Subcutaneous abdominal adipose tissue (tissue), 5 donors: ENCODE results near the gene BCO1.

Experiments
- H3K27ac ChIP-seq: one replicate; pipeline ENCODE4 v1.7.0; 2013; ENCODE audit warnings: low read depth, mild to moderate bottlenecking, inconsistent platforms, low read length, moderate library complexity
- H3K27me3 ChIP-seq, 5 donors: one replicate each; pipeline ENCODE4 v1.7.0; 2013; ENCODE audit warnings: low read length in 5 of 5, inconsistent platforms in 1 of 5; ENCODE audit not compliant: control insufficient read depth in 5 of 5, insufficient read depth in 4 of 5
- H3K36me3 ChIP-seq, 5 donors: one replicate each; pipeline ENCODE4 v1.7.0; 2013; ENCODE audit warnings: low read length in 5 of 5; ENCODE audit not compliant: control insufficient read depth in 5 of 5, insufficient read depth in 5 of 5
- H3K4me1 ChIP-seq, 5 donors: one replicate each; pipeline ENCODE4 v1.7.0; 2013; ENCODE audit warnings: low read length in 5 of 5, mild to moderate bottlenecking in 3 of 5, moderate library complexity in 1 of 5; ENCODE audit not compliant: control insufficient read depth in 5 of 5, insufficient read depth in 5 of 5
- H3K4me3 ChIP-seq, 5 donors: one replicate each; pipeline ENCODE4 v1.7.0; 2013; ENCODE audit warnings: low read length in 5 of 5, low read depth in 1 of 5
- H3K9ac ChIP-seq, 5 donors: one replicate each; pipeline ENCODE4 v1.7.0; 2013; ENCODE audit warnings: low read length in 5 of 5, mild to moderate bottlenecking in 4 of 5, moderate library complexity in 3 of 5
- H3K9me3 ChIP-seq, 5 donors: one replicate each; pipeline ENCODE4 v1.7.0; 2013; ENCODE audit warnings: low read length in 5 of 5; ENCODE audit not compliant: control insufficient read depth in 5 of 5
- donor health status: healthy.
- donor health status: healthy.
- donor health status: healthy.
- donor health status: healthy.
- donor health status: healthy.

BCO1 gene

DNA sequence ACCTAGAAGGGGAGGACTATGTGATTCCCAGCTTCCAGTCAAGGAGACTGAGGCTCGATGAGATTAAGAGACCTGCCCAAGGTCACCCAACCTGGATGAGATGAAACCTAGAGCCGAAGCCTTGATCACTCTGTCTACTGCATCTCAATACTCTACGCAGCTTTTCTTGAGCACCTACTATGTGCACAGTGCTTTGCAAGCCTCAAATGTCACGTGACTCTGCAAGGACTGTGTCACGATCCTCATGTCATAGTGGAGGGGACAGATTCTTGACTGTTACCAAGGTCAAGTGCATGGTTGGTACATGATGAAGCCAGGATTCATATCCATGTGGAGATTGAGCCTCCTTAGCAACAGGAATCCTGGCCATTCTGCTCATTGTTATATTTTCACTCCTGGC is 14.7 kb downstream of the BCO1 start:
- Histone ChIP-seq H3K9me3 (no peaks in the 10 kb centered on the region), H3K4me3 (no peak overlapping the region), H3K27me3 (no peaks in the 10 kb centered on the region), H3K27ac (no peak overlapping the region), H3K9ac (no peak overlapping the region), H3K4me1 (no peaks in the 10 kb centered on the region), H3K36me3 (no peaks in the 10 kb centered on the region)

GRCh38 chr16:81254922-81255526 is 16.5 kb downstream of the BCO1 start:
- Histone ChIP-seq H3K27me3 (no peaks in the 10 kb centered on the region), H3K4me3 (no peak overlapping the region), H3K9me3 (no peaks in the 10 kb centered on the region), H3K27ac (no peak overlapping the region), H3K9ac (no peak overlapping the region), H3K36me3 (no peaks in the 10 kb centered on the region), H3K4me1 (no peaks in the 10 kb centered on the region)

GRCh38 chr16:81259916-81260315 is 21.4 kb downstream of the BCO1 start:
- H3K9me3 ChIP-seq = no peaks in the 10 kb centered on the region
- H3K27me3 ChIP-seq = no peaks in the 10 kb centered on the region
- no peak overlapping the region for H3K4me3 ChIP-seq
- peaks cover 0 to 11% (median 9%) of the 10 kb centered on the region in 5 donors for H3K4me1 ChIP-seq
- H3K27ac ChIP-seq = no peak overlapping the region
- no peaks in the 10 kb centered on the region for H3K36me3 ChIP-seq
- H3K9ac ChIP-seq = no peak overlapping the region

DNA sequence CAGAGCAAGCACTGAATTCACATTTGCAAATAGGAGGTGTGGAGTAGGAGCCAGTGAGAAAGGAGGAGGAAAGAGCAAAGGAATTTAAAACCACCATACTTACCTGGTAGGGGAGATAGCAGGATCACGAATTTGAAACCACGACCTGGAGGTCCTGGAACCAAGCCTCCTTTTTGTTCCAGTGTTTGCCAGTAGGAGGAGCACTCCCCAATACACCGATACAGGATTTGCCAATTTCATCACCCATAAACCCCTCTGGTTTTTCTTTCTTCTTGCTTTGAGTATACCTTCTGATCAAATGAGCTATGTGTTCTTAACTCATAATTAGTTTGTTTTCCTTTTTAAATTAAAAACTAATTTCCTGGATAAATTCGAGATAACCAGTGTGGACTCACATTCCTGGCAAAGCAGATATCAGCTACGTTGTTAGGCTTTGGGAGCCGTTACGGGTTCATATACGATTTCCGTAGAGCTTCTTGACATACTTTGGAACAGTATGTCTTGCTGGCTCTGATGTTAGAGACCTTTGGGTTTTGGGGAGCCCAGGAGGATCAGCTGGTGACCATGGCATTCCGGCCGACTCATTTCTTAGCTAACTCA is 22.7 kb downstream of the BCO1 start:
- no peak overlapping the region for H3K27ac ChIP-seq
- no peaks in the 10 kb centered on the region for H3K9me3 ChIP-seq
- no peaks in the 10 kb centered on the region for H3K36me3 ChIP-seq
- no peak overlapping the region for H3K4me3 ChIP-seq
- H3K27me3 ChIP-seq = no peaks in the 10 kb centered on the region
- H3K9ac ChIP-seq = no peak overlapping the region
- H3K4me1 ChIP-seq = peaks cover 0 to 18% (median 16%) of the 10 kb centered on the region in 5 donors

GRCh38 chr16:81263470-81264220 is 25.2 kb downstream of the BCO1 start:
- no peaks in the 10 kb centered on the region for H3K36me3 ChIP-seq
- H3K27me3 ChIP-seq = no peaks in the 10 kb centered on the region
- no peak overlapping the region for H3K4me3 ChIP-seq
- H3K9me3 ChIP-seq = no peaks in the 10 kb centered on the region
- H3K9ac ChIP-seq = no peak overlapping the region
- H3K4me1 ChIP-seq = peaks cover 0 to 26% (median 24%) of the 10 kb centered on the region in 5 donors
- H3K27ac ChIP-seq = no peak overlapping the region

GRCh38 chr16:81264386-81264785 is 25.9 kb downstream of the BCO1 start:
- Histone ChIP-seq H3K9me3 (no peaks in the 10 kb centered on the region), H3K4me3 (no peak overlapping the region), H3K4me1 (peaks cover 0 to 26% (median 24%) of the 10 kb centered on the region in 5 donors), H3K27me3 (no peaks in the 10 kb centered on the region), H3K36me3 (no peaks in the 10 kb centered on the region), H3K27ac (no peak overlapping the region), H3K9ac (no peak overlapping the region)

- H3K4me1 ChIP-seq = peaks cover 0 to 26% (median 24%) of the 10 kb centered on the region in 5 donors
- no peak overlapping the region for H3K9ac ChIP-seq
- H3K27me3 ChIP-seq = no peaks in the 10 kb centered on the region
- H3K9me3 ChIP-seq = no peaks in the 10 kb centered on the region
- H3K4me3 ChIP-seq = no peak overlapping the region
- H3K36me3 ChIP-seq = no peaks in the 10 kb centered on the region
- no peak overlapping the region for H3K27ac ChIP-seq
Observed at GRCh38 chr16:81265052-81265451, 26.6 kb downstream of the BCO1 start.

GRCh38 chr16:81265658-81266451 is 27.4 kb downstream of the BCO1 start:
- H3K27ac ChIP-seq = no peak overlapping the region
- H3K27me3 ChIP-seq = no peaks in the 10 kb centered on the region
- H3K4me1 ChIP-seq = peaks cover 0 to 26% (median 24%) of the 10 kb centered on the region in 5 donors
- H3K9ac ChIP-seq = no peak overlapping the region
- H3K36me3 ChIP-seq = no peaks in the 10 kb centered on the region
- no peaks in the 10 kb centered on the region for H3K9me3 ChIP-seq
- peak overlapping the region in 2 of 5 donors; percentile 14 to 36 for H3K4me3 ChIP-seq

- H3K9me3 ChIP-seq = no peaks in the 10 kb centered on the region
- H3K27me3 ChIP-seq = no peaks in the 10 kb centered on the region
- H3K27ac ChIP-seq = no peak overlapping the region
- no peaks in the 10 kb centered on the region for H3K36me3 ChIP-seq
- H3K4me3 ChIP-seq = no peak overlapping the region
- no peak overlapping the region for H3K9ac ChIP-seq
- peaks cover 0 to 26% (median 24%) of the 10 kb centered on the region in 5 donors for H3K4me1 ChIP-seq
Observed at GRCh38 chr16:81266680-81267095, 28.2 kb downstream of the BCO1 start.
